GM13976 (cell line): ENCODE results near the gene NIPAL3.

ENCODE experiments used
- DNase-seq: peaks from one replicate; pipeline ENCODE4 v3.0.0; 2012; ENCODE audit warnings: low spot score
- CTCF ChIP-seq: IDR thresholded peaks from 2 replicates; pipeline ENCODE4 v1.5.1; 2012; ENCODE audit warnings: borderline replicate concordance, mild to moderate bottlenecking; ENCODE audit not compliant: insufficient read depth; ENCODE audit errors: extremely low read depth, missing control alignments, control extremely low read depth
- in situ Hi-C: fragments of 300-500 bp; cut with MboI; formaldehyde crosslinking; loops from one replicate; pipeline ENCODE4 v1.12.0; 2022; ENCODE audit warnings: low sequenced_read_pairs, mixed read lengths, inconsistent platforms; ENCODE audit not compliant: unreplicated experiment

Gene NIPAL3

GRCh38 chr1:24400065-24400464 lies 15.5 kb upstream of the NIPAL3 start:
- DNase-seq, result no peak
- TF ChIP-seq CTCF, result no peak
- in situ Hi-C loops, result no loop called here

GRCh38 chr1:24403806-24404205 lies 11.8 kb upstream of the NIPAL3 start:
- no peak for TF ChIP-seq CTCF
- in situ Hi-C loops, result no loop called here
- DNase-seq, result no peak

- in situ Hi-C loops, result no loop called here
- no peak for DNase-seq
- TF ChIP-seq CTCF, result no peak
Measured at GRCh38 chr1:24406788-24407187, 8.8 kb upstream of the NIPAL3 start.

- in situ Hi-C loops, result no loop called here
- TF ChIP-seq CTCF, result no peak
Measured at GRCh38 chr1:24409535-24409934, 6.1 kb upstream of the NIPAL3 start.

GRCh38 chr1:24410750-24411149 lies 4.9 kb upstream of the NIPAL3 start:
- no peak for DNase-seq
- no peak for TF ChIP-seq CTCF
- in situ Hi-C loops, result no loop called here

More at GRCh38 chr1:24409535-24409934, 6.1 kb upstream of the NIPAL3 start:
- no peak for DNase-seq

GRCh38 chr1:24411963-24412362 lies 3.6 kb upstream of the NIPAL3 start:
- in situ Hi-C loops, result no loop called here
- TF ChIP-seq CTCF, result no peak
- DNase-seq, result no peak

- no peak for TF ChIP-seq CTCF
- in situ Hi-C loops, result no loop called here
Measured at GRCh38 chr1:24412408-24412807, 3.2 kb upstream of the NIPAL3 start.

More at GRCh38 chr1:24412408-24412807, 3.2 kb upstream of the NIPAL3 start:
- no peak for DNase-seq
